Measurements from ENCODE around the gene TELO2.

The TELO2 gene

DNA sequence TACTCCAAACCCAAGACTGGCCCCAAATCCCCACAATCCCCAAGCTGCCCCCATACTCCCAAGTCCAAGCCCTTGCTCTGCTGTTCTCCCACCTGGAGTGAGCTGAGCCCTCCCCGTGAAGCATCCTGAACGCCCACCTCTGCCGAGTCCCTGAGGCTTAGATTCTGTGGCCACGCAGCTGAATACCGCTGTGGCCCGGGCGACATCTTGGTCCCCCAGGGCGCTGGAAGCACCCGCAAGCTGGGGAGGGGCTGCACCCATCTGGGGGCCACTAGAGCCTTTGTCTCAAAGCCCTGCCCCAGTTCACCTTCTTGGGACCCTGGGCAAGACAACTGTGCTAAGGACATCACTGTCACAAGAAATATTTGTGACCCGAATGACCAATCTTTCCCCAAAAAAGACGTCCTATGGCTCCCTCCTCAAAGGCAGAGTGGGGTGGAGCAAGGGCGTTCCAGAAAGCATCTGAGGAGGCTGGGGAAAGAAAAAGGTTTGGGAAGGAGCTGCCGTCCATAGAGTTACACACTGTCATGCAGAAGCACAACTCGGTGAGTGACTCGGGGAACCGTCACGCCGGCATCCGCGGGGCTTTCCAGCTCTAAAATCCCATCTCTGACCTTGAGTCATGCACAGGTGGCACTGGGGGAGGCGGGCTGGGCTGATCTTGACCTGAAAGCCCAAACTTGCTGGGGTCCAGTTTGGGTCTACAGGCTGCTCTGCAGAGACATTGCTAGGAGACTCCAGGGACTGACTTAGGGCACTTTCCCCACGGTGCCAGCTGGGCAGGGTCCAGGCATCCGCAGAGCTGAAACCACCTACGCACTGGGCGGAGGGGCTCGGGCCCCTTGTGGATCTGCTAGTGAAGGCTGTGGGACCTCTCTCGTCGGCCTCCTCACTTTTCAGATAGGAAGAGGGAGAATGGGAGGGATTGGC, 11.0 kb upstream of the TELO2 start:
- DNase-seq = no peak

DNA sequence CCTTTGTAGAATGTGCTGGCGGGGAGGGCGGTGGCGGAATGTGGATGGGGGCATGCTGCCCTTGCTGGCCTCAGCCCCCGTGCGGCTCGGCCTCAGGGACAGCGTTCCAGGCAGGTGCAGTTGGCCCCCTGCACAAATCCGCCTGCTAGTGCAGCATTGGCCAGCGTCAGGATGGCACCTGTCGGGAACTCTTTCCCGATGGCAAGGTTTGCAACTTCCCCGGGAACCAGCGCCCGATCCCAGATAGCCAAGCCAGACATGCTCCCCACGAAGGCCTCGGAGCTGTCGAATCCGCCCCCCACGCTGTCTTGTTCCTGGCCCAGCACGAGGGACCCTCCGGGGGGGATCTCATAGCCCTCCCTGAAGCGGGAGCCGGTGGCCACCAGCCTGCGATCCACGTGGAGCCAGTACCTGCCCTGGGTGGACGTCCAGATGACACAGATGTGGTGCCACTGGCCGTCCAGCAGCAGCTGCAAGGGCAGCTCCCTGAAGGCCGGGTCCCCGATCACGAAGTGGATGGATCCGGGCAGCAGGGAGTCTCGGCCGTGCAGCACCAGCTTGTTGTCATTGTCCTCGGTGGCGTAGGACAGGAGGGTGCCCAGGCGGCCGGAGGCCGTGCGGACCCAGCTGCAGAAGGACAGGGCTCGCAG, 7.2 kb upstream of the TELO2 start:
- DNase-seq = no peak

DNA sequence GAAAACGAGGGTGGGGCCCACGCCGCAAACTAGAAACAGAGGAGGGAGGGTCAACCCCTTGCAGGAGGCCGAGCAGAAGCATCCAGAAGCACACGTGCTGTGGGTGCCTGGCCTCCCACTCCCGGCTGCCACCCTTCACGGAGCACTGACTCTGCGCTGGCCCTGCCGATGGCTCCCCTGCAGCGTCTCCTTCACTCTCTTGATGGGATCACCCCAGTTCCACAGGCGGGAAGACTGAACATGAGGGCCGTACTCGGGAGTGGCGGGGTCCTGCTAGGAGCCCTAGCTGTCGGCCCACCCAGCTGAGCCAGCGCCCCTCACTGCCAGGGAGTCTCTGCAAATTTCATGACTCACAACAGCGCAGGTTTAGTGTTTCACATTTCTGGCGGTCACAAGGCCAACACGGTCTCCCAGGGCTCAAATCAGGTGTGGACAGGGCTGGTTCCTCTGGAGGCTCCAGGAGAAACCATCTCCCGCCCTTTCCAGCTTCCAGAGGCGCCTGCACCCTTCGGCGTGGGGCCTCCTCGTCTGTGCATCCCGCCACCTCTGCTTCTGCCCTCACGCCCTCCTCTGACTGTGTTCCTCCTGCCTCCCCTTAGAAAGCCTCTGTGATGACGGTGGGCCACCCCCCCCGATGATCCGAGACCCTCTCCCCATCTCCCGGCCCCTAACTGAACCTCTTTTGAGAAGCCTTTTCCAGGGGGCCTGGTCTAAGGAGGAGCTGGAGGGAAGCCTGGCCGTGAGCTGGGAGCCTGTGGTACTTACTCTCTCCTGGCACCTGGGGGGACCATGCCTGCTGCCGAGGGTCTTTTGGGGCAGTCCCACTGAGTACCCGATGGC, 6.4 kb upstream of the TELO2 start:
- DNase-seq = no peak

DNA sequence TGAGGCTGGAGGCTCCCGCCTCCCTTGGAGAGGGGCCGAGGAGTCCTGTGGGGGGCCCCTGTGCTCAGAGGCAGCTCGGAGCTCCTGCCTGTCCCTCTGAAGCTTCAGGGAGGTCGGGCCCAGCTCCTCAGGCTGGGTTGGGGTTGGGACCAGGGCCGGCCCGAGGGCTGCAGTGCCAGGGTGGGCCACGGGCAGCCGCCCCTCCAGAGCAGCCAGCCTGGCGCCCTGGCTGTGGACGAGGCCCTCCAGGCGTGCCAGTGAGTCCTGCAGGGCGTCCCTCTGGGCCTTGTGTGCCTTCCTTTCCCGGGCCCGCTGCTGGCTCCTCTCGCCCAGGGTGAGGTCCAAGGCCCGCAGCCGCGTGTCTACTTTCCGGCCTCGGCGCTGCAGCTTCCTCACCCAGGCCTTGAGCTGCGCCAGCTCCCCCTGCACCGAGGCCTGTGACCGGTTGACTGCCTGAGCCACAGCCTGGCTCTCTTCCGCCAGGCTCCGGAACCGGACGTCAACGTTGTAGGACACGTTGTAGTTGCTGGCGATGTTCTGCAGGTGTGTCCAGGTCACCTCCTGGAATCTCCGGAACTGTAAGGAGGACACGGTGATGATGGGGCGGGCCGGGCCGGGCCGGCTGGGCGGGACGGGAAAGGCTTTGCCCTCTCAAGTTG, 5.6 kb upstream of the TELO2 start:
- DNase-seq = no peak

DNA sequence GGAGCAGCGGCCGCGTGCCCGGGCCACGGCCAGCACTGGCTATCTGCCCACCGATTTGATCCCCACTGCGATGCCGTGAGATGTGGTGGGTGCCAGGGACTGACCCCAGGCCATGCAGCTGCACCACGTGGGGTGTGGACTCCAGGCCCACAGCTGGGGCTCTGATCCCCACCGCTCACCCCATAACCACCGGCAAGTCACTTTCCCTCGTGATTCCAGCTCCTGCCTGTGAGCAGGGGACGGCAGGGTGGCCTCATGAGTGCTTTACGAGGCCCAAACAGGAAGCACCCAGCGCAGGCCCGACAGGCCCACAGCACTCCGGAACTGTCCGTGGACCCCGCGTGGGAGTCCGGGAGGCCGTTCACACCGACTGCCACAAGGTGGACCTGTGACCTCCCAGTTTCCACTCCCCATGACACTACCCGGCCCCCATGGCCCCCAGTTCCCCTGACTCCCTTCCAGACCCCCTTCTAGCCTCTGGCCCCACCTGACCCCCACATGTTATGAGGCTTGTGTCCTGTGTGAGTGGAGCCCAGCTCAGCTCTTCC, 5.0 kb upstream of the TELO2 start:
- no peak for DNase-seq

DNA sequence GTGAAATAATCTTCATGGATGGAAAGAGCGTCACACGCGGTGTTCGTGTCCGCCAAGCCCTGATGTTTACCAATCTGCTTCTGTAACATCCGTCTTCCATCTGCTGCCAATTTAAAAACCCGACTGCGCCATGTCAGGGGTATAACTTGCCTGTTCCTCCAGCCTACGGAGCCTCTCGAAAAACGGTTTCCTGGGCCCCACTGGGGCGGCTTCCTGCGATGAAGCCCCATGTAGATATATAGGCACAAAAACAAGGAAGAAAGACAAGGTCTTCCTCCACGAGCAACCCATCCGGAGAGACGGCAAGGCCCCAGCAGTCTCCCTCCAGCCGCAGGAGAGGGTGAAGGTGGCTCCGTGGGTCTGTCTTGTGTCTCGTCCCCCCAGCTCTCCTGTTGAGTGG, 4.5 kb upstream of the TELO2 start, which contains the start of gene PTX4:
Gene PTX4 (minus strand): TSS at position 326 of the 400 bp plus-strand sequence. CDS start 35 bp downstream, at position 291.
- DNase-seq = no peak

DNA sequence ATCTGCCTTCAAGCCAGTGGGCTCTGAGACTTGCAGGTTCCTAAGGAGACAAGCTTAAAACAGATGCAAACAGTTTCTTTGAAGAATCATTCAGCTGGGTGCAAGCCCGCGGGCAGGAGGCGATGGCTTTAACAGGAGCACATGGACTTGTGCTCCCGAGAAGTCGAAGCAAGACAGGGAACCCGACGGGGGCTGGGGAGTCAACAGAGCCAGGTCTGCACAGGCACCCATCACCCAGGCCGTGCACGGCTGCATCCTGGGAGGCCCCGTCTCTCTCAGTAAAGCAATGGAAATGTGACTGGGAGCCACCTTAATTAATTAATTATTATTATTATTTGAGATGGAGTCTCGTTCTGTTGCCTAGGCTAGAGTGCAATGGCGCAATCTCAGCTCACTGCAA, 4.1 kb upstream of the TELO2 start:
- DNase-seq = no peak

DNA sequence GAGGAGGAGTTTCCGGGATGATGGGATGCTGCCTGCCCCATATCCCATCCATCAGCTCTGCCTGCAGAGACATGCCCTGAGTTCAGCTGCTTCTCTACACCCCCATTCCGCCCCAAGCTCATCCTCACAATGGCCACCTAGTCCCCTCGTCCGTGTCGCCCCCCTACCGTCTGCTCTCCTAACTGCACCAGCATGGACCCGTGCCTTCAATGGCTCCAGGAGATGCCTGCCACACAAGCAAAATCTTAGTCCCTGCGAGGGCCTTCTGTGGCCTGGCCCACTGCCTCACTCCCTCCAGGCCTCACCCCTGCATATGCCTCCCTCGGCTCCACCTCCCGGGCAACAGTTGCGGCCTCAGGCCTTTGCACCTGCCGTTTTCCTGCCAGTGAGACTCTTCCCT, 1.8 kb upstream of the TELO2 start:
- no peak for DNase-seq

DNA sequence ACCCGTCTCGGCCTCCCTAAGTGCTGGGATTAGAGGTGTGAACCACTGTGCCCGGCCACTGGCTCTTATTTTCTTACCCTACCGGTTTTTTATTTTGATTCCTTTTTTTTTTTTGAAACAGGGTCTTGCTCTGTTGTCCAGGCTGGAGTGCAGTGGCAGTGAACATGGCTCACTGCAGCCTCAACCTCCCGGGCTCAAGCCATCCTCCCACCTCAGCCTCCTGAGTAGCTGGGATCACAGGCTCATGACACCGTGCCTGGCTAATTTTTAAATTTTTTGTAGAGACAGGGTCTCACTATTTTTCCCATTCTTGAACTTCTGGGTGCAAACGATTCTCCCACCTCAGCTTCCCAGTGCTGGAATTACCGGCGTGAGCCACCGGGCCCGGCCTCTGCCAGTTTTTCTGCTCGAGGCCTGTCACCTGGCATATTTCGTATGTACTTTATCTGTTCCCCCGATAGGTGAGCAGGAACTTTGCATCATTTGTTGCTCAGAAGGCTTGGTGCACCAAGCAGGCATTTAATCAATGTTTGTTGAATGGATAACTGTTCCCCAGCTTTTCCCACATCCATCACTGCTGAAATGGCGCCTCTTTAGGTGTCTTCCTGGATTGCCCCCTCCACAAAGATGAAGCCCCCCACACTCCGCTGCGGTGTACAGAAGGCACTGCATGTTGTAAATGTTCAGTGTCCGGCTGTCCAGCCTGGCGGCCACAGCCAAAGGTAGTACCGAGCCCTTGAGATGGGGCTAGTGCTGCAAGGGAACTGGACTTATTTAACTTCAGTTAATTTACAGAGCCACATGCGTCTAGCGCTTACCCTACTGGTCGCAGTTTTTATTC, 858 bp upstream of the TELO2 start:
- DNase-seq = no peak

DNA sequence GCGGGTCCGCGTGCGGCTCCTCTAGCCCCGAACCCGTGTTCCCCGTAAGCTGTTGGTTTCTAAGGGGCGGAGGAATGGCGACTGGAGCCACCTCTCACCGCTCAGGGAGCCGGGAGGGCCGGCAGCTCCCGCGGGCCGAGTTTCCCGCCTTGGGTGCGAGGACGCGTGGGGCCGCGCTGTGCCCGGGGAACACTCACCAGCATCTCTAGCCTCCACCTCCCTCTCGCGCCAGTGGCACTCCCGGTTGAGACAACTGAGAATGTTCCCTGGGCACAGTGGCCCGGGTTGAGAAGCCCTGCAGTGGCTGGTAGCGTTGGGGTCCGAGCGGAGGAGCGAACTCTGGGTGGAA, 560 bp downstream of the TELO2 start:
- no peak for DNase-seq

DNA sequence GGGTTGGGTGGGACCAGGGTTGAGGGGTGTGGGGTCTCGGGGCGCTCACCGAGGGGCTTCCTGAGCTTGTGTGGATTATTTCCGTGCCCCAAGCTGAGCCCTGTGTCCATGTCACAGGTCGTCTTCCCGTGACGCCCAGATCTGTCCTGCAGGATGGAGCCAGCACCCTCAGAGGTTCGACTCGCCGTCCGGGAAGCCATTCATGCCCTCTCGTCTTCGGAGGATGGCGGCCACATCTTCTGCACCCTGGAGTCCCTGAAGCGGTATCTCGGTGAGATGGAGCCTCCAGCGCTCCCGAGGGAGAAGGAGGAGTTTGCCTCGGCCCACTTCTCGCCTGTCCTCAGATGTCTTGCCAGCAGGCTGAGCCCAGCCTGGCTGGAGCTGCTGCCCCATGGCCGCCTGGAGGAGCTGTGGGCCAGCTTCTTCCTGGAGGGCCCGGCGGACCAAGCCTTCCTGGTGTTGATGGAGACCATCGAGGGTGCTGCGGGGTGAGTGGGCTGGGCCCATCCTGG, 1.0 kb downstream of the TELO2 start:
- DNase-seq = no peak

DNA sequence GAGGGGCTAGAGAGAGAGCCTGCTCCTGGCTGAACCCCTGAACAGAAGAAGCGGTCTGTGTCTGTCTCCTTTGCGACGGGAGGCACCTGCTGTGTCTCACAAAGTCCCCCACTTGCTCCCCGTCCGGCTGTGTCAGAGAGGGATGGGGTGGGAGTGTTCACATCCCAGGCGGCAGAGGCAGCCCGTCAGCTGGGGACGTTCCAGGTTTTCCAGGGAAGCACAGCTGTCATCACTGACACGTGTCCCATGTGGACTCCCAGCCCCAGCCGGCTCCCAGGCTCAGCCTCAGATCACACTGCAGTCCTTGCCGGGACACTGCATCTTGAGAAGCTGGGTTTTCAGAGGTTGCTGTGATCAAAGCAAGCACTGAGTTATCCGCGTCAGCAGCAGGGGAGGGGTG, 1.6 kb downstream of the TELO2 start:
- no peak for DNase-seq

DNA sequence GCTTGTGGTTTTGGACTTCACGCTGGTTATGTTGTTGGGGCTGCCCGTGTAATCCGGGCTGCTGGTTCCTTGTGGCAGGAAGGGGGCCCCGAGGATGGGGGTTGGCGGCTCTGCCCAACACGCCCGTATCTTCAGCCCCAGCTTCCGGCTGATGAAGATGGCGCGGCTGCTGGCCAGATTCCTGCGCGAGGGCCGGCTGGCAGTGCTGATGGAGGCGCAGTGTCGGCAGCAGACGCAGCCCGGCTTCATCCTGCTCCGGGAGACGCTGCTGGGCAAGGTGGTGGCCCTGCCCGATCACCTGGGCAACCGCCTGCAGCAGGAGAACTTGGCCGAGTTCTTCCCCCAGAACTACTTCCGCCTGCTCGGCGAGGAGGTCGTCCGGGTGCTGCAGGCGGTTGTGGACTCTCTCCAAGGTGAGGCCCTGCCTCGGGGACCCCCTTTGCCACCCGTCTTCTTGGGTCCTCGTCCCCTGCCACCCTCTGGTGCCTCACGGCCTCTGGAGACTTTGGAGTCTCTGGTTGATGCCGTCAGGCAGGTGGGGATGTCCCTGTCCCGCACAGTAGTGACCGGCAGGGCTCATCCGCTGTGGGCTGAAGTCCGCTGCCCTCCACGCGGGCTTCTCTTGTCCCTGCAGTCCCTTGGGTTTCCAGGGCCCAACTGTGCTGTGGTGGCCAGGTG, 2.2 kb downstream of the TELO2 start:
- DNase-seq = no peak

DNA sequence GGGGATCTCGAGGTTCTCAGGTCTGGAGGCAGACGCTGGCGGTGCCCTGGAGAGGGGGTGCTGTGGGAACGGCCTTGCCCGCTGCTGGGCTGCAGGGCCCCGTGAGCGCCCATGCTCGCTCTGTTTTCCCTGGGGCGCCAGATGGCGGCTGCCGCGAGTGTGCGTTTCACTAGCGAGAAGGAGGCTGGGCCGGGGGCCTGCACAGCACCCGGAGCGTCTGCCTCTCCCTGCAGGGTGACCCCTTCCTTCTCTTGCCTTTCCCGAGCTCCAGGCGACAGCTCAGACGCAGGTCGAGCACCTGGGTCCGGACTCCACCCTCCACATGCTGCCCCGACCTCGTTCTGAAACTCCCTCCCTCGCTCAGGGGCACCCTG, 2.7 kb downstream of the TELO2 start:
- DNase-seq = no peak

DNA sequence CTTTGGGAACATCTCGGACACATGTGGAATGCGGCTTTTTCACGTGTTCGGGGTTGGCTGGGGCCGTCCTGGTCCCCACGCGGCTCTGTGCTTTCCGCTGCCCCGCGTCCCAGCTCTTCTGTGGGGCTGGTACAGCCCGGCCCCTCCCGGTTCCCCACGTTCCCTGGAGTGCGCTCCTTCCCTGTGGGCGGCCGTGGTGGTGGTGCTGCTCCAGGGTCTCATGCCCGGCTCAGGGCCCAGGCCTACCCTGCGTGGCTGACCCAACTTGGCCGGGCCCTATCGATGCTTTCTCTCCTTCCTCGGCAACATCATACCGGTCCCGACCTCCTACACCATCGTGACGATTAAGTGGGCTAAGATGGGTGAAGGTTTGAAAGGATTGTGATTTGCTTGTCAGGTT, 3.3 kb downstream of the TELO2 start:
- DNase-seq = no peak

DNA sequence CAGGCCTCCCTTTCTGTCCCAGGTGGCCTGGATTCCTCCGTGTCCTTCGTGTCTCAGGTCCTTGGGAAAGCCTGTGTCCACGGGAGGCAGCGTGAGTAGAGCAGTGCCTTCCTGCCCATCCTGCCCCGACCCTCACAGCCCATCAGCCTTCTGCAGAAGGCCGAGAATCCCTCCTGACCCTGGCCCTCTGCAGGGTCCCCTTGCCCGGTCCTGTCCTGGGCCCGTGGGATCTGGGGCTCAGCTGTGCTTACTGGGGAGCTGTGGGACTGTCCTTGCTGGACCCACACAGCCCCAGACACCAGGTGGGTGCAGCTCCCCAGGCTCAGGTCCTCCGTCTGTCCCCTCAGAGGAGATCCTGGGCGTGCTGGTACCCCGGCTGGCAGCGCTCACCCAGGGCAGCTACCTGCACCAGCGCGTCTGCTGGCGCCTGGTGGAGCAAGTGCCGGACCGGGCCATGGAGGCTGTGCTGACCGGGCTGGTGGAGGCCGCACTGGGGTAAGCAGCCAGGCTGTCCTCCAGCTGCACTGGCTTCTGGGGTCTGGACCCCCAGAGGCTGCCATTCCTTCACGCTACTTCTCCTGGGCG, 3.9 kb downstream of the TELO2 start:
- DNase-seq = no peak

DNA sequence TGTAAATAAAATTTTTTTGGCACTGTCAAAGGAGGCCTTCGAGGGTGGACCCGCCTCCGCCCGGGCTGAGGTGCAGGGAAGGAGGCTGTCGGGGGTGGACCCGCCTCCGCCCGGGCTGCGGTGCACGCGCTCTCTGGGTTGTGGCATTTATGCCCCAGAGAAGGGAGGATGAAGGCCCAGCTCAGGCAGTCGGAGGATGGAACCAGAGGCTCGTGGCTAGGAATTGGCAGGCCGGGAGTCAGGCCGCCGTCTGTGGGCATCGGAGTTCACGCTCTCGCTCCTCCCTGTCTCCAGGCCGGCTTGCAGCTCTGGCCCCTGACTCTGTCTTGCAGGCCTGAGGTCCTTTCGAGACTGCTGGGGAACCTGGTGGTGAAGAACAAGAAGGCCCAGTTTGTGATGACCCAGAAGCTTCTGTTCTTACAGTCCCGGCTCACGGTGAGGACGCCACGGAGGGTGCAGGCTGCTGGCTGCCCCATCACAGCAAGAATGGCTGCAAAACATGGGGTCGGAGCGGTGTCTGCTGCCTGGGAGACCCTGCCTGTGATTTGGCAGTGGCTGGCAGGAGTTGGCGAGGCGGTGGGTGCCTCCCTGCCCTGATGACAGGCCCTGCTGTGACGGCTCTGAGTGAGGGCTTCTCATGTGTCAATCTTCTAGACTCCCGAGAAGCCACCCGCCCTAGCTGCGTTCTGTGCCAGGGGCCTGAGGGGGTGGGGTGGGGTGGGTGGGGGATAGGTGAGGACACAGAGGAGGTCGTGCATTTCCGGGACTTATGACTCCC, 5.9 kb downstream of the TELO2 start:
- DNase-seq = no peak

DNA sequence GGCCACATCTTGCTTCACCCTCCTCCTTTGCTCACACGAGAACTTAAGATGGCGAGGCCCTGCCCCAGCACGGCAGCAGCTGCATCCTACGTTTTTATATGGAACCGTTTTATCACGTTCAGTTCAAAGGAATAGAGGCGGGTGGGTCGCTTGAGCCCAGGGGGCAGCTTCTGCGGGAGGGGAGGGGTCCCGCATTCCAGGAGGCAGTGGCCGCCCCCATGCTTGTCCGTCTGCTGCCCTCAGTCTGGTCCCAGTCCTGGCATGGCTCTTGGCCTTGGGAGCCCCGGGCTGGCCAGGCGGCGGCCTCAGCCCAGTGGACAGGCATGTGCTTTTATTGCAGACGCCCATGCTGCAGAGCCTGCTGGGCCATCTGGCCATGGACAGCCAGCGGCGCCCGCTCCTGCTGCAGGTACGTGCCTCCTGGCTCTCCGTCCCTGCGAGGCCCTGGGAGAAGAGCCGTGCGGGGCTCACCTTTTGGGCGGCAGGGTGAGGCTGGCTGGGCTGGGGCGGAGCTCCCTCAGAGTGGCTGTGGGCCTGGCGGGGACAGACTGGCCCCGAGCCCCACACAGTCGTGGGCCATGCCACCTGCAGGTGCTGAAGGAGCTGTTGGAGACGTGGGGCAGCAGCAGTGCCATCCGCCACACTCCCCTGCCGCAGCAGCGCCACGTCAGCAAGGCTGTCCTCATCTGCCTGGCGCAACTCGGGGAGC, 6.8 kb downstream of the TELO2 start:
- DNase-seq = no peak
